Endodermal cell (in vitro differentiated cells): ENCODE measurements around the gene FAM210B. TPM values are rescaled to one million over a fixed set of nuclear protein-coding genes. Genes with fewer than 3 reads are reported as not detected.

ENCODE experiments used
- DNase-seq: peaks from one replicate; pipeline ENCODE4 v3.0.0-alpha.2; 2017
- H3K27ac ChIP-seq: 2 replicates; pipeline ENCODE4 v1.5.1; 2013; ENCODE audit warnings: mild to moderate bottlenecking, low read depth, low read length, moderate library complexity
- H3K27me3 ChIP-seq: 2 replicates; pipeline ENCODE4 v1.6.1; 2013; ENCODE audit warnings: mild to moderate bottlenecking, low read length, moderate library complexity; ENCODE audit not compliant: insufficient read depth, control insufficient read depth, poor library complexity, severe bottlenecking
- H3K36me3 ChIP-seq: 2 replicates; pipeline ENCODE4 v1.7.0; 2013; ENCODE audit warnings: mild to moderate bottlenecking, low read length, moderate library complexity; ENCODE audit not compliant: control insufficient read depth, insufficient read depth
- H3K4me1 ChIP-seq: one replicate; pipeline ENCODE4 v1.7.0; 2013; ENCODE audit warnings: low read length; ENCODE audit not compliant: control insufficient read depth, insufficient read depth
- H3K4me3 ChIP-seq: 2 replicates; pipeline ENCODE4 v1.5.1; 2013; ENCODE audit warnings: mild to moderate bottlenecking, low read length, moderate library complexity
- H3K9ac ChIP-seq: 2 replicates; pipeline ENCODE4 v1.6.1; 2013; ENCODE audit warnings: mild to moderate bottlenecking, low read length, moderate library complexity; ENCODE audit not compliant: poor library complexity, severe bottlenecking; ENCODE audit errors: extremely low read depth
- H3K9me3 ChIP-seq: 2 replicates; pipeline ENCODE4 v1.6.1; 2013; ENCODE audit warnings: mild to moderate bottlenecking, low read length, moderate library complexity; ENCODE audit not compliant: control insufficient read depth
- H3K27ac Mint-ChIP-seq: 2 replicates; pipeline ENCODE4 v1.8.0; 2020; ENCODE audit warnings: mixed read lengths
- H3K27me3 Mint-ChIP-seq: 2 replicates; pipeline ENCODE4 v1.8.0; 2021; ENCODE audit warnings: mild to moderate bottlenecking, mixed read lengths; ENCODE audit not compliant: insufficient read depth
- H3K36me3 Mint-ChIP-seq: 2 replicates; pipeline ENCODE4 v1.8.0; 2020; ENCODE audit warnings: low read depth, mixed read lengths
- H3K4me1 Mint-ChIP-seq: 2 replicates; pipeline ENCODE4 v1.8.0; 2020; ENCODE audit warnings: mixed read lengths
- H3K4me3 Mint-ChIP-seq: 2 replicates; pipeline ENCODE4 v1.8.0; 2020; ENCODE audit warnings: mild to moderate bottlenecking, moderate library complexity, mixed read lengths
- H3K9me3 Mint-ChIP-seq: 2 replicates; pipeline ENCODE4 v1.8.0; 2020; ENCODE audit warnings: mild to moderate bottlenecking, mixed read lengths
- CTCF ChIP-seq: fragments of 200-600 bp; sonication (generic); conservative IDR thresholded peaks from 2 replicates; pipeline ENCODE4 v1.5.0; 2021; ENCODE audit warnings: antibody characterized with exemption, mild to moderate bottlenecking
- WGBS, 2 experiments: methylation state at CpG; one replicate each; pipeline versions ENCODE4 v1.1.5 to v1.1.7; 2013; ENCODE audit warnings: missing lambda C conversion rate in 2 of 2, mixed read lengths in 1 of 2; ENCODE audit not compliant: insufficient coverage in 1 of 2, insufficient read length in 1 of 2; 5-methylcytosine and 5-hydroxymethylcytosine counted together
- total RNA-seq, 2 donors: library from RNA; stranded (reverse); fragmentation: NEBNext Ultra II Directional in 1 of 2; extraction: Animal tissue kit (Norgen Biotek cat#: 25700) in 1 of 2; gene quantifications; 2 replicates in 1 of 2; 3 replicates in 1 of 2; pipeline ENCODE4 v1.2.1, GENCODE V29; 2021

FAM210B gene
- total RNA-seq, 2 donors from 2014 or later, result 16.8 to 34.1 TPM

- Histone ChIP-seq H3K9me3 (no peaks in the 10 kb centered on the region), H3K27me3 (no peaks in the 10 kb centered on the region), H3K4me3 (no peak within 1 kb of the TSS), H3K27ac (no peak within 1 kb of the TSS), H3K9ac (no peak within 1 kb of the TSS), H3K36me3 (peaks cover 11% of the 10 kb centered on the region), H3K4me1 (no peaks in the 10 kb centered on the region)
- H3K9me3 Mint-ChIP-seq, result no peaks in the 10 kb centered on the region
- 88 to 90% methylated on average over 8 to 10 of the region's 10 CpGs for WGBS, 2 experiments
- H3K27me3 Mint-ChIP-seq, result no peaks in the 10 kb centered on the region
- H3K36me3 Mint-ChIP-seq, result peaks cover 24% of the 10 kb centered on the region
- H3K27ac Mint-ChIP-seq, result no peak within 1 kb of the TSS
- no peak within 1 kb of the TSS for H3K4me3 Mint-ChIP-seq
- TF ChIP-seq CTCF, result no peak
- H3K4me1 Mint-ChIP-seq, result no peaks in the 10 kb centered on the region
- DNase-seq, result no peak
Measured at GRCh38 chr20:56411759-56412472, 53.1 kb downstream of the FAM210B start, which contains the start of gene CASS4. CASS4 (plus strand) TSS chr20:56412260; CDS start chr20:56412459, 199 bp downstream.

GRCh38 chr20:56412473-56412790 lies 53.7 kb downstream of the FAM210B start:
- no peak for TF ChIP-seq CTCF
- H3K4me3 Mint-ChIP-seq, result no peak overlapping the region
- WGBS, 2 experiments, result 95 to 97% methylated on average over 7 of the region's 7 CpGs
- H3K9me3 ChIP-seq, result no peaks in the 10 kb centered on the region
- no peaks in the 10 kb centered on the region for H3K4me1 Mint-ChIP-seq
- DNase-seq, result no peak
- no peak overlapping the region for H3K27ac ChIP-seq
- no peak overlapping the region for H3K4me3 ChIP-seq
- H3K9me3 Mint-ChIP-seq, result no peaks in the 10 kb centered on the region
- H3K27me3 Mint-ChIP-seq, result no peaks in the 10 kb centered on the region
- no peaks in the 10 kb centered on the region for H3K4me1 ChIP-seq
- H3K9ac ChIP-seq, result no peak overlapping the region
- peaks cover 19% of the 10 kb centered on the region for H3K36me3 Mint-ChIP-seq
- peaks cover 6% of the 10 kb centered on the region for H3K36me3 ChIP-seq
- H3K27ac Mint-ChIP-seq, result no peak overlapping the region
- no peaks in the 10 kb centered on the region for H3K27me3 ChIP-seq

- H3K9ac ChIP-seq, result no peak overlapping the region
- TF ChIP-seq CTCF, result no peak
- no peak overlapping the region for H3K4me3 ChIP-seq
- no peaks in the 10 kb centered on the region for H3K4me1 ChIP-seq
- no peak overlapping the region for H3K4me3 Mint-ChIP-seq
- H3K27me3 ChIP-seq, result no peaks in the 10 kb centered on the region
- H3K9me3 ChIP-seq, result no peaks in the 10 kb centered on the region
- WGBS, 2 experiments, result 97 to 100% methylated on average over 2 to 3 of the region's 3 CpGs
- peaks cover 14% of the 10 kb centered on the region for H3K36me3 Mint-ChIP-seq
- H3K27me3 Mint-ChIP-seq, result no peaks in the 10 kb centered on the region
- no peaks in the 10 kb centered on the region for H3K9me3 Mint-ChIP-seq
- no peak overlapping the region for H3K27ac ChIP-seq
- no peaks in the 10 kb centered on the region for H3K4me1 Mint-ChIP-seq
- H3K27ac Mint-ChIP-seq, result no peak overlapping the region
- DNase-seq, result no peak
- H3K36me3 ChIP-seq, result peaks cover under 1% of the 10 kb centered on the region
Measured at GRCh38 chr20:56412949-56413348, 54.2 kb downstream of the FAM210B start.
